Cardiac muscle cell (in vitro differentiated cells and primary cell): ENCODE measurements around the gene SERINC1. TPM values are rescaled to one million over a fixed set of nuclear protein-coding genes. Genes with fewer than 3 reads are reported as not detected.
"Not testable (repeated sequence)": the region's sequence is repeated elsewhere in the genome, so short reads cannot be mapped to it uniquely, and the experiment has no call there.

Experiments
- DNase-seq, 2 donors: peaks; one replicate each; pipeline versions ENCODE4 v3.0.0 to v3.0.0-alpha.2; 2010 to 2017; ENCODE audit warnings: low read depth in 1 of 2, low spot score in 1 of 2
- H3K27ac ChIP-seq: fragments of 200-600 bp; sonication (generic); 2 replicates; pipeline ENCODE4 v1.5.1; 2016
- H3K27me3 ChIP-seq: fragments of 200-600 bp; sonication (generic); 2 replicates; pipeline ENCODE4 v1.6.0; 2016; ENCODE audit warnings: control low read depth
- H3K36me3 ChIP-seq: fragments of 200-600 bp; sonication (generic); 2 replicates; pipeline ENCODE4 v1.5.1; 2016; ENCODE audit warnings: control low read depth
- H3K4me1 ChIP-seq: fragments of 200-600 bp; sonication (generic); 2 replicates; pipeline ENCODE4 v1.8.1; 2017; ENCODE audit warnings: low read depth, mild to moderate bottlenecking, mixed run types
- H3K4me3 ChIP-seq: fragments of 200-600 bp; sonication (generic); 2 replicates; pipeline ENCODE4 v1.5.1; 2016; ENCODE audit warnings: mild to moderate bottlenecking
- H3K9me3 ChIP-seq: fragments of 200-600 bp; sonication (generic); 2 replicates; pipeline ENCODE4 v1.5.1; 2017; ENCODE audit warnings: low read depth, mild to moderate bottlenecking, control low read depth
- polyA plus RNA-seq: library from polyadenylated mRNA; unstranded; fragments of >200 nt; fragmentation: Nextera tagmentation; extraction: Ambion mirVana; gene quantifications from 2 replicates; pipeline ENCODE4 v1.2.1, GENCODE V29; 2016
- total RNA-seq: library from RNA; depleted of rRNA; stranded (reverse); fragments of >200 nt; gene quantifications from 2 replicates; pipeline ENCODE4 v1.2.3, GENCODE V29; 2016
- TF ChIP-seq, protein P1 (sequence below): IDR thresholded peaks from 2 replicates; pipeline ENCODE4 v1.5.1; 2012; ENCODE audit warnings: low read depth, mild to moderate bottlenecking, low read length

SERINC1 gene
- total RNA-seq (89.2 and 91.5 TPM in 2 replicates), polyA plus RNA-seq (140 and 158 TPM in 2 replicates)

DNA sequence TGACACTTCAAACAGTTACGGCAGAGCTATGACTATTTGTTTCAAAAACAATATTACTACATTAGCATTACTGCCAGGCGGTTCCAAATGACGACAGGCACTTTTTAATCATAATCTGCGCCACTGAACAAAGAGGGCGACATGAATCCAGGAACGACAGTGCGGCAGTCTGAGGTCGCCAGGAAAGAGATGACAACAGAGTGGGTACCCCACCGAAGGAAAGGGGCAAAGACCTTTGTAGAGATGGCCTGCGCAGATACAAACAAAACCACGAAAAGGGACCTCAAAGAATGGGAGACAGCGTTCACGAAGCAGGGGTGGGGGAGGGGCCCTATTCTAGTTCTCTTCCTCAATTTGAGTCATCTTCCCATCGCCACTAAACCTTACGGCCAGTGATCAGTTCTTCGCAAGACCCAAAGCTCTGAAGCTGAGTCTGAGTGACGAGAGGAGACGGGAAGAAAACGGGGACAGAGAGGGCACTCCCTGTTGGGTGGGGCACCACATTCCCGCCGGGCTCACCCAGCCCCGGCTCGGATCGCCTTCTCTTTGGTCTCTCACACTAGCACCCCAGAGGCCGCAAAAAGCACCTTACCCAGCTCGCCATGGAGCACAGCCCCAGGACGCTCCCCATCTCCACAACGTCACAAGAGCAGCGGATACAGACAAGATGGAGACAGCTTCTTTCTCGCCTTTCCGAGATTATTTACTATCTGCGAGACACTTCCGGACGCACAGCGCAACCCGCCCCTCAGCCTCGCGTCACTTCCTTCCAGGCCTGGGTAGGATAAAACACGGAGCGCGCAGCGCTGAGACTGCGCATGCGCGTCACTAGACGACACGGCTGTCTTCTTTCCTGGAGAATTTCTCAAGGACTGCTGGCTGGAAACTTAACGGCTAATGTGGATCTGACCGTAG, at the start of gene SERINC1:
SERINC1 (minus strand) TSS at position 701 of the 915 bp plus-strand sequence; CDS start at position 631, 70 bp downstream.
- Histone ChIP-seq H3K27me3 (no peaks in the 10 kb centered on the region), H3K27ac (peak within 1 kb of the TSS; percentile 85), H3K36me3 (no peaks in the 10 kb centered on the region), H3K9me3 (no peaks in the 10 kb centered on the region), H3K4me1 (peaks cover 12% of the 10 kb centered on the region), H3K4me3 (peak within 1 kb of the TSS; percentile 75)
- peak; percentile 95 to 97 for DNase-seq
- TF ChIP-seq, protein P1, sequence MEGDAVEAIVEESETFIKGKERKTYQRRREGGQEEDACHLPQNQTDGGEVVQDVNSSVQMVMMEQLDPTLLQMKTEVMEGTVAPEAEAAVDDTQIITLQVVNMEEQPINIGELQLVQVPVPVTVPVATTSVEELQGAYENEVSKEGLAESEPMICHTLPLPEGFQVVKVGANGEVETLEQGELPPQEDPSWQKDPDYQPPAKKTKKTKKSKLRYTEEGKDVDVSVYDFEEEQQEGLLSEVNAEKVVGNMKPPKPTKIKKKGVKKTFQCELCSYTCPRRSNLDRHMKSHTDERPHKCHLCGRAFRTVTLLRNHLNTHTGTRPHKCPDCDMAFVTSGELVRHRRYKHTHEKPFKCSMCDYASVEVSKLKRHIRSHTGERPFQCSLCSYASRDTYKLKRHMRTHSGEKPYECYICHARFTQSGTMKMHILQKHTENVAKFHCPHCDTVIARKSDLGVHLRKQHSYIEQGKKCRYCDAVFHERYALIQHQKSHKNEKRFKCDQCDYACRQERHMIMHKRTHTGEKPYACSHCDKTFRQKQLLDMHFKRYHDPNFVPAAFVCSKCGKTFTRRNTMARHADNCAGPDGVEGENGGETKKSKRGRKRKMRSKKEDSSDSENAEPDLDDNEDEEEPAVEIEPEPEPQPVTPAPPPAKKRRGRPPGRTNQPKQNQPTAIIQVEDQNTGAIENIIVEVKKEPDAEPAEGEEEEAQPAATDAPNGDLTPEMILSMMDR: no peak

- DNase-seq: no peak
- Histone ChIP-seq H3K36me3 (peaks cover 10% of the 10 kb centered on the region), H3K4me1 (peaks cover 2% of the 10 kb centered on the region), H3K27me3 (no peaks in the 10 kb centered on the region), H3K9me3 (no peaks in the 10 kb centered on the region), H3K4me3 (no peak overlapping the region), H3K27ac (no peak overlapping the region)
- TF ChIP-seq, protein P1: no peak
Measured at GRCh38 chr6:122511193-122511924, 39.8 kb upstream of the SERINC1 start.

GRCh38 chr6:122505170-122505569, 33.6 kb upstream of the SERINC1 start:
- DNase-seq, H3K27ac ChIP-seq, H3K9me3 ChIP-seq, H3K4me1 ChIP-seq, H3K36me3 ChIP-seq, H3K27me3 ChIP-seq, H3K4me3 ChIP-seq: not testable (repeated sequence)

DNA sequence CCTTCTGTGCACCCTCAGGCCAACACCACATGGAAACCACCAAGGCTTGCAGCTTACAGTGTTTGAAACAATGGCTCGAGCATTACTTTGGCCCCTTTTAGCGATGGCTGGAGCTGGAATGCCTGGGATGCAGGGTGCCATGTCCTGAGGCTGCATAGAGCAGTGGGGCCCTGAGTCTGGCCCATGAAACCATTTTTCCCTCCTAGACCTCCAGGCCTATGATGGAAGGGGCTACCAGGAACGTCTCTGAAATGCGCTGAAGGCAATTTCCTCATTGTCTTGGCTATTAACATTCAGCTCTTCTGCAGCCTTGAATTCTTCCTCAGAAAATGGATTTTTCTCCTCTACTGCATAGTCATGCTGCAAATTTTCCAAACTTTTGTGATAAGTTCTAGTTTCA, 29.9 kb upstream of the SERINC1 start:
- H3K4me1 ChIP-seq: no peaks in the 10 kb centered on the region
- no peaks in the 10 kb centered on the region for H3K36me3 ChIP-seq
- no peaks in the 10 kb centered on the region for H3K27me3 ChIP-seq
- H3K4me3 ChIP-seq: no peak overlapping the region
- H3K9me3 ChIP-seq: no peaks in the 10 kb centered on the region
- TF ChIP-seq, protein P1: no peak
- H3K27ac ChIP-seq: no peak overlapping the region
- no peak for DNase-seq

DNA sequence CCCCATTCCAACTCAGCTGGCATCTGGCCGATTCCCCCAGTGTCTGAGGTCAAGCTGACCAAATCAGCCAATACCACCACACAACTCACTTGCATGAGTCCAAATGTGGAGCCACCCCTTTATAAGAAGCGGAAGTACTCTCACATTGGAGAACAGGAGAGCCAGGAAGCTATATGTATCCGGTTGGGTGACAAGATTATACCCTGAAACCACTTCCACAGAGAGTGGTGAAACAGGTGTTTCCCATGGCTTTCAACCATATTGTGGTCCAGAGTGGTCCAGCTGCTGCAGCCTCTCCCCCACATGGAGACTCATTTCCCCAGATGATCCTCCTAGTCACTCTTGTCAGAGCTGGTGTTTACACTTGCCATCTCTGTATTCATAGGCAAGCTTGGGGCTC, 24.0 kb upstream of the SERINC1 start:
- no peak overlapping the region for H3K27ac ChIP-seq
- no peak for DNase-seq
- H3K9me3 ChIP-seq: no peaks in the 10 kb centered on the region
- H3K36me3 ChIP-seq: peaks cover 5% of the 10 kb centered on the region
- TF ChIP-seq, protein P1: no peak
- no peaks in the 10 kb centered on the region for H3K27me3 ChIP-seq
- H3K4me1 ChIP-seq: no peaks in the 10 kb centered on the region
- H3K4me3 ChIP-seq: no peak overlapping the region
